Mammary epithelial cell (primary cell): ENCODE data around the gene PTPN20.

ENCODE experiments used
- EZH2 ChIP-seq: IDR thresholded peaks from 2 replicates; pipeline ENCODE4 v1.6.1; 2012; ENCODE audit warnings: low read length, inconsistent platforms, borderline replicate concordance
- TF ChIP-seq, protein P1 (sequence below), 2 donors: IDR thresholded peaks in 1 of 2; conservative IDR thresholded peaks in 1 of 2; 2 replicates each; pipeline ENCODE4 v1.5.1; 2011 to 2012; ENCODE audit warnings: inconsistent platforms in 2 of 2, low read length in 2 of 2, mild to moderate bottlenecking in 2 of 2, control low read depth in 1 of 2, low read depth in 1 of 2; ENCODE audit not compliant: insufficient read depth in 1 of 2; ENCODE audit errors: extremely low read depth in 1 of 2

DNA sequence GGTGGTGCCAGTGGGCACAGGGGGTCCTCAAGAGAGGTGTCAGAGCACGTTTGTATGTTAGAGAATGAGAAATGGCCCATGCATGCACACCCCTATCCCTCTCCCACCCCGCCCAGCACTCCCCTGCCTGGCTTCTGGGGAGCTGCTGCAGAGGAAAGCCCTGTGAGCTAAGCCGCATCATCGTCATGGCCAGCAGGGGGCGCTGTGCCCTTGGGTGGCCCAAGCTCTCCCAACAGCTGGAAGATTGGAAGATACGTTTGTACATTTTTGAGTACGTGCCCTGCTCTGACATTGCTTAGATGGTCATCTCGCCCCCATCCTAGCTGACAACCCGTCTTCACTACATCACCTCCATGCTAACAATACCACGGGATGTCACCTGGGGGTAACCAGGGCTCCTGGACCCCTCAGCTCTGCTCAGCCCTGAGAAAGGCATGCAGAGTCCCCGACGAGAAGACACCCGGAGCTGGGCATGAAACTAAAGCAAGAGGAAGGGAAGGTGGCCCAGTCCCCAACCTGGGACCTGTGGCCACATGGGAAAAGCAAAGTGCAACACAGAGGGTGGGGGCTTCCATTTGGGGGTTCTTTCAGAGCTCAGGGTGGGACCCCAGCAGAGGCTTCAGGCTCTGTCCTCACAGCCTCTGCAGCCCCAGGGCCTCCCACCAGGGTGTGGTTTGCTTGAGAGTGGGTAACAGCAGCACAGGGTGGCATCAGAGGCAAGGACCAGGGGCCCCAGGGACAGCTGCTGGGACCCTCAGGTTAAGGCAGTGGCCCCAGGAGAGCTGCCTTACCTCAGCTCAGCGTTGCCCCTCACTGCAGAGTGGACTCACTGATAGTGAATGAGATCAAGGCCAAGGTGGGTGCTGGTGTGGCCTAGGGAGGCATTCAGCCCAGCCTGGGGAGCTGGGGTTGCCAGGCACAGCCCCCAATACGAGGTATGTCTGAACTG lies 136.6 kb downstream of the PTPN20 start:
- TF ChIP-seq, protein P1, sequence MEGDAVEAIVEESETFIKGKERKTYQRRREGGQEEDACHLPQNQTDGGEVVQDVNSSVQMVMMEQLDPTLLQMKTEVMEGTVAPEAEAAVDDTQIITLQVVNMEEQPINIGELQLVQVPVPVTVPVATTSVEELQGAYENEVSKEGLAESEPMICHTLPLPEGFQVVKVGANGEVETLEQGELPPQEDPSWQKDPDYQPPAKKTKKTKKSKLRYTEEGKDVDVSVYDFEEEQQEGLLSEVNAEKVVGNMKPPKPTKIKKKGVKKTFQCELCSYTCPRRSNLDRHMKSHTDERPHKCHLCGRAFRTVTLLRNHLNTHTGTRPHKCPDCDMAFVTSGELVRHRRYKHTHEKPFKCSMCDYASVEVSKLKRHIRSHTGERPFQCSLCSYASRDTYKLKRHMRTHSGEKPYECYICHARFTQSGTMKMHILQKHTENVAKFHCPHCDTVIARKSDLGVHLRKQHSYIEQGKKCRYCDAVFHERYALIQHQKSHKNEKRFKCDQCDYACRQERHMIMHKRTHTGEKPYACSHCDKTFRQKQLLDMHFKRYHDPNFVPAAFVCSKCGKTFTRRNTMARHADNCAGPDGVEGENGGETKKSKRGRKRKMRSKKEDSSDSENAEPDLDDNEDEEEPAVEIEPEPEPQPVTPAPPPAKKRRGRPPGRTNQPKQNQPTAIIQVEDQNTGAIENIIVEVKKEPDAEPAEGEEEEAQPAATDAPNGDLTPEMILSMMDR (conservative IDR thresholded peaks at IDR 0.05 in 1 of 2, IDR thresholded peaks at IDR 0.05 in 1 of 2; ENCODE audit: extremely low read depth in 1 of 2, insufficient read depth in 1 of 2, low read depth in 1 of 2, low read length in 2 of 2): peak; percentile 82 to 92
- TF ChIP-seq EZH2: no peak
